ENCODE measurements around the gene ZNF780B. TPM values are rescaled to one million over a fixed set of nuclear protein-coding genes. Genes with fewer than 3 reads are reported as not detected.

ZNF780B gene
- total RNA-seq, 2 donors from 2014 or later: 11.7 to 17.4 TPM

DNA sequence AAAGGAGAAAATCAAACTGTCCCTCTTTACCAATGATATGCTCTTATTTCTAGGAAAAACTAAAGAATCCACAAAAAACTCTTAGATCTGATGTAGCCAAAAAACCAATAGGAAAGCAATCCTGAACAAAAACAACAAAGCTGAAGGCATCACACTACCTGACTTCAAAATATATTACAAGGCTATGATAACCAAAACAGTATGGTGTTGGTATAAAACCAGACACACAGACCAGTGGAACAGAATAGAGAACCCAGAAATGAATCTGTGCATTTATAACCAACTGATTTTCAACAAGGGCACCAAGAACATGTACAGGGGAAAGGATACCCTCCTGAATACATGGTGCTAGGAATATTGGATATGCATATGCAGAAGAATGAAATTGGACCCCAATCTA lies 68.9 kb downstream of the ZNF780B start:
- H3K4me1 ChIP-seq (replicated peaks): no peaks in the 10 kb centered on the region
- H3K9me3 ChIP-seq: no peaks in the 10 kb centered on the region
- no peak overlapping the region for H3K27ac ChIP-seq
- TF ChIP-seq POLR2A (IDR thresholded peaks at IDR 0.05) (no peak), CTCF (IDR thresholded peaks at IDR 0.05) (no peak), POLR2AphosphoS5 (IDR thresholded peaks at IDR 0.05) (no peak)
- DNase-seq (ENCODE audit: low spot score): no peak
- intact Hi-C loops (cut with DNase I): no loop called here
- H3K27me3 ChIP-seq (replicated peaks; ENCODE audit: insufficient read depth): no peaks in the 10 kb centered on the region
- H3K4me3 ChIP-seq: no peak overlapping the region
- H3K36me3 ChIP-seq: no peaks in the 10 kb centered on the region

DNA sequence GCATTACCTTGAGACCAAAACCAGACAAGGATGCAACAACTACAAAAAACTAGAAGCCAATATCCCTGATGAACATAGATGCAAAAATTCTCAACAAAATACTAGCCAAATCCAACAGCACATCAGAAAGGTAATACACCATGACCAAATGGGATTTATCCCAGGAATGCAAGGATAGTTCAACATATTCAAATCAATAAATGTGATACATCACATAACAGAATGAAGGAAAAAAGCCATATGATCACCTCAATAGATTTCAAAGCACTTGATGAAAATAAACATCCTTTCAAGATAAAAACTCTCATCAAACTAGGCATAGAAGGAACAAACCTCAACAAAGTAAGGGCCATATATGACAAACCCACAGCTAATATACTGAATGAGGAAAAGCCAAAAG lies 69.4 kb downstream of the ZNF780B start:
- no peak overlapping the region for H3K4me3 ChIP-seq
- no peaks in the 10 kb centered on the region for H3K27me3 ChIP-seq (replicated peaks; ENCODE audit: insufficient read depth)
- intact Hi-C loops (cut with DNase I): no loop called here
- H3K9me3 ChIP-seq: no peaks in the 10 kb centered on the region
- H3K4me1 ChIP-seq (replicated peaks): no peaks in the 10 kb centered on the region
- no peak for DNase-seq (ENCODE audit: low spot score)
- H3K36me3 ChIP-seq: no peaks in the 10 kb centered on the region
- no peak overlapping the region for H3K27ac ChIP-seq
- TF ChIP-seq POLR2AphosphoS5 (IDR thresholded peaks at IDR 0.05): no peak
- TF ChIP-seq CTCF (IDR thresholded peaks at IDR 0.05): no peak
- TF ChIP-seq POLR2A (IDR thresholded peaks at IDR 0.05): no peak

- no peak for DNase-seq (ENCODE audit: low spot score)
- no peaks in the 10 kb centered on the region for H3K4me1 ChIP-seq (replicated peaks)
- no peak overlapping the region for H3K4me3 ChIP-seq
- intact Hi-C loops (cut with DNase I): no loop called here
- H3K27ac ChIP-seq: no peak overlapping the region
- no peaks in the 10 kb centered on the region for H3K9me3 ChIP-seq
- TF ChIP-seq POLR2AphosphoS5 (IDR thresholded peaks at IDR 0.05) (no peak), POLR2A (IDR thresholded peaks at IDR 0.05) (no peak), CTCF (IDR thresholded peaks at IDR 0.05) (no peak)
- H3K36me3 ChIP-seq: peaks cover 0 to 5% of the 10 kb centered on the region in 2 donors
- WGBS: 96% methylated on average over 5 of the region's 5 CpGs
- no peaks in the 10 kb centered on the region for H3K27me3 ChIP-seq (replicated peaks; ENCODE audit: insufficient read depth)
These were observed 72.2 kb downstream of the ZNF780B start for GRCh38 chr19:39983695-39984300.

DNA sequence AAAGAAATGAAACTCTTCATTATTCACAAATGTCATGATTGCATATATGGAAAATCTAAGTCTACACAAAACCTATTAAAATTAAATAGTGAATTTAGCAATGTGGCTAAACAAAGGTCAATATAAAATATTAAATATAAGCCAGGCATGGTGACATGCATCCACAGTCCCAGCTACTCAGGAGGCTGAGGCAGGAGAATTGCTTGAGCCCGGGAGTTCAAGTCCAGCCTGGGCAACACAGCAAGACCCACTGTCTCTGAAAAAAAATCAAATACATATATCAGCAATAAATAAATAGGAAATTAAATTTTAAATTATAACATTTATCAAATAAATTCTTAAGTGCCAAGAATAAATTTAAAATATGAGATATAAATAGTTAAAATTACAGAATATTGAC lies 73.1 kb downstream of the ZNF780B start:
- intact Hi-C loops (cut with DNase I): no loop called here
- DNase-seq (ENCODE audit: low spot score): no peak
- Histone ChIP-seq H3K36me3 (peaks cover 5 to 6% of the 10 kb centered on the region in 2 donors), H3K4me1 (replicated peaks) (no peaks in the 10 kb centered on the region), H3K9me3 (no peaks in the 10 kb centered on the region), H3K27me3 (replicated peaks; ENCODE audit: insufficient read depth) (no peaks in the 10 kb centered on the region), H3K4me3 (no peak overlapping the region), H3K27ac (no peak overlapping the region)
- WGBS: 96% methylated on average over 1 of the region's 1 CpG
- TF ChIP-seq CTCF (IDR thresholded peaks at IDR 0.05) (no peak), POLR2AphosphoS5 (IDR thresholded peaks at IDR 0.05) (no peak), POLR2A (IDR thresholded peaks at IDR 0.05) (no peak)

Other genes with a start within 250 kb of the ZNF780B start
- gene DYRK1B, start 222.1 kb downstream of the ZNF780B start, total RNA-seq: 10 to 100 TPM; 18.2 to 48.7 TPM
- 100 to 1,000 TPM; 139 to 224 TPM for gene FBL, start 209.9 kb downstream of the ZNF780B start, total RNA-seq
- gene FCGBP, start 121.6 kb downstream of the ZNF780B start, total RNA-seq: 10 to 100 TPM; 42.4 to 73.5 TPM
- gene PSMC4, start 85.1 kb downstream of the ZNF780B start, total RNA-seq: 100 to 1,000 TPM in 1 of 2 donors, 10 to 100 TPM in 1; 86.1 to 129 TPM
- 10 to 100 TPM in 1 of 2 donors, 1 to 10 TPM in 1; 4.6 to 10.6 TPM for gene ZNF546, start 59.2 kb downstream of the ZNF780B start, total RNA-seq
- 10 to 100 TPM; 18.4 to 23.4 TPM for gene ZNF780A, start 34.7 kb upstream of the ZNF780B start, total RNA-seq
- gene MAP3K10, start 135.2 kb upstream of the ZNF780B start, total RNA-seq: 10 to 100 TPM; 10.5 to 23.8 TPM
- gene TTC9B, start 162.2 kb upstream of the ZNF780B start, total RNA-seq: not detected
- gene CCNP, start 170.5 kb upstream of the ZNF780B start, total RNA-seq: under 1 TPM; 0.82 to 0.85 TPM
- 100 to 1,000 TPM in 1 of 2 donors, 10 to 100 TPM in 1; 95.3 to 171 TPM for gene AKT2, start 229.1 kb upstream of the ZNF780B start, total RNA-seq